Measurements from ENCODE around the gene DVL1. TPM values are rescaled to one million over a fixed set of nuclear protein-coding genes. Genes with fewer than 3 reads are reported as not detected.

The DVL1 gene
- total and polyA plus RNA-seq, 2 of the 13 experiments (the other 11 are each of a cell fraction or from before 2014, with no cell fraction given) = 30.8 to 60.4 TPM

DNA sequence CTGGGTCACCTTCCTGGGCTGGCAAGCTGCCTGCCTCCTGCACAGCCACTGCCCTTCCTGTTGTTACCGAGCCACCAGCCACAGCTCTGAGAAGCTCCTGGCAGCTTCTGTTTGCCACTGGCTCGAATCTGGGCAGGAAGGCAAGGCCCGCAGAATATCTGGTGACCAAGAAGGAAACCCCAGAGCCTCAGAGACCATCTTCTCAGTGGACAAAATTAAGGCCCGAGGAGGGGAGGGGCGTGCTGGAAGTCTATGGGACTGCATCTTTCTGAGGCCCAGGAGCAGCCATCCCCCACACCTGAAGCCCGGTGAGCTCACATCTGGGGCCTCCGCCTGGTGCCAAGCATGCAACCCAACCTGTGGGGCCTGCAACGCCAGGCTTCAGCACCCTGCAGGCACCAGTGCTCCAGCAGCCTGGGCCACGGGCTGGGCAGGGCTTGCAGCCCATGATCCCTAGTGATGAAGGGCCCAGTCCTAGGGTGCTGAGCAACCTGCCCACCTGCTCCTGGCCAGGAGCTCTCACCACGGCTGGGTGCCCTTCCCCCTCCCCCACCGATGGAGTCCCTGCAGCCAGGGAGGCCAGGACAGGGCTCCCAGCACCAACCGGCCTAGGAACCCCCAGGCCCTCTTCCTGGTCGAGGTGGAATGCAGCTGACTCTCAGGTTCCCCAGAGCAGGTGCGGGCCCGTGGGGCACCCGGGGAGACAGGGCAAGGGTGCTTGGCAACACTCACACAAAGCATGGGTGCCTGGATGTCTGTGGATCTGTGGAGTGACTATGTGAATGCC, 23.7 kb downstream of the DVL1 start (continued):
- TF ChIP-seq, protein P1, sequence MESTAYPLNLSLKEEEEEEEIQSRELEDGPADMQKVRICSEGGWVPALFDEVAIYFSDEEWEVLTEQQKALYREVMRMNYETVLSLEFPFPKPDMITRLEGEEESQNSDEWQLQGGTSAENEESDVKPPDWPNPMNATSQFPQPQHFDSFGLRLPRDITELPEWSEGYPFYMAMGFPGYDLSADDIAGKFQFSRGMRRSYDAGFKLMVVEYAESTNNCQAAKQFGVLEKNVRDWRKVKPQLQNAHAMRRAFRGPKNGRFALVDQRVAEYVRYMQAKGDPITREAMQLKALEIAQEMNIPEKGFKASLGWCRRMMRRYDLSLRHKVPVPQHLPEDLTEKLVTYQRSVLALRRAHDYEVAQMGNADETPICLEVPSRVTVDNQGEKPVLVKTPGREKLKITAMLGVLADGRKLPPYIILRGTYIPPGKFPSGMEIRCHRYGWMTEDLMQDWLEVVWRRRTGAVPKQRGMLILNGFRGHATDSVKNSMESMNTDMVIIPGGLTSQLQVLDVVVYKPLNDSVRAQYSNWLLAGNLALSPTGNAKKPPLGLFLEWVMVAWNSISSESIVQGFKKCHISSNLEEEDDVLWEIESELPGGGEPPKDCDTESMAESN (CRISPR knock-in tag; conservative IDR thresholded peaks at IDR 0.05) = peak; percentile 65; the same call in 1 of the 2 replicates
- TF ChIP-seq, protein P2, sequence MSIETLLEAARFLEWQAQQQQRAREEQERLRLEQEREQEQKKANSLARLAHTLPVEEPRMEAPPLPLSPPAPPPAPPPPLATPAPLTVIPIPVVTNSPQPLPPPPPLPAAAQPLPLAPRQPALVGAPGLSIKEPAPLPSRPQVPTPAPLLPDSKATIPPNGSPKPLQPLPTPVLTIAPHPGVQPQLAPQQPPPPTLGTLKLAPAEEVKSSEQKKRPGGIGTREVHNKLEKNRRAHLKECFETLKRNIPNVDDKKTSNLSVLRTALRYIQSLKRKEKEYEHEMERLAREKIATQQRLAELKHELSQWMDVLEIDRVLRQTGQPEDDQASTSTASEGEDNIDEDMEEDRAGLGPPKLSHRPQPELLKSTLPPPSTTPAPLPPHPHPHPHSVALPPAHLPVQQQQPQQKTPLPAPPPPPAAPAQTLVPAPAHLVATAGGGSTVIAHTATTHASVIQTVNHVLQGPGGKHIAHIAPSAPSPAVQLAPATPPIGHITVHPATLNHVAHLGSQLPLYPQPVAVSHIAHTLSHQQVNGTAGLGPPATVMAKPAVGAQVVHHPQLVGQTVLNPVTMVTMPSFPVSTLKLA (IDR thresholded peaks at IDR 0.05) = no peak
- no peak for TF ChIP-seq ELK4 (CRISPR knock-in tag; IDR thresholded peaks at IDR 0.05; ENCODE audit: borderline replicate concordance)
- TF ChIP-seq ZNF234 (CRISPR knock-in tag; conservative IDR thresholded peaks at IDR 0.05) = 0 out of 2 replicates have a peak, but pooled peaks have one; percentile 10

All from HepG2 (cell line).